ENCODE measurements around the gene TMED5. TPM values are rescaled to one million over a fixed set of nuclear protein-coding genes. Genes with fewer than 3 reads are reported as not detected.

Gene TMED5
- total RNA-seq, 1 experiment from 2014 or later = 80.5 TPM

GRCh38 chr1:93102142-93102541 lies 78.1 kb downstream of the TMED5 start:
- ChIA-PET POLR2A (no interaction called here), CTCF (interaction anchor here (0.7 to 0.8 kb wide), 3 partner anchors 22 to 235 kb away, joined by 3 read pairs; no protein-coding TSS in a partner anchor)
- DNase-seq (ENCODE audit: unreplicated experiment) = no peak
- H3K27ac Mint-ChIP-seq (ENCODE audit: low read depth, unreplicated experiment) = no peak overlapping the region
- no peaks in the 10 kb centered on the region for H3K9me3 Mint-ChIP-seq (ENCODE audit: unreplicated experiment)
- no peak for TF ChIP-seq CTCF (IDR thresholded peaks at IDR 0.05; ENCODE audit: unreplicated experiment)
- no peak overlapping the region for H3K4me3 Mint-ChIP-seq (ENCODE audit: unreplicated experiment)
- H3K4me1 Mint-ChIP-seq (ENCODE audit: insufficient read depth, unreplicated experiment) = peaks cover 7% of the 10 kb centered on the region
- BruUV-seq (replicated peaks) = no TSS peak
- H3K36me3 Mint-ChIP-seq (ENCODE audit: insufficient read depth, unreplicated experiment) = peaks cover 14% of the 10 kb centered on the region
- no peaks in the 10 kb centered on the region for H3K27me3 Mint-ChIP-seq (ENCODE audit: insufficient read depth, unreplicated experiment)
- intact Hi-C loops (cut with micrococcal nuclease) = no loop called here

Other genes starting within 250 kb of the TMED5 start
- gene DIPK1A, start 219.0 kb downstream of the TMED5 start, total RNA-seq (2022) = 3.8 and 4.9 TPM in 2 replicates
- gene MTF2, start 101.1 kb downstream of the TMED5 start, total RNA-seq (2022) = 17.0 and 20.0 TPM in 2 replicates
- gene CCDC18, start 311 bp upstream of the TMED5 start, total RNA-seq (2022) = 14.6 and 22.2 TPM in 2 replicates
- gene DR1, start 165.5 kb upstream of the TMED5 start, total RNA-seq (2022) = 103 and 104 TPM in 2 replicates

All from MCF 10A (cell line).